IMR-90 (cell line): ENCODE results near the gene TBC1D24. TPM values are rescaled to one million over a fixed set of nuclear protein-coding genes. Genes with fewer than 3 reads are reported as not detected.

Source experiments
- ATAC-seq: fragments of 200-7000 bp; cut with Tn5 transposase; 2 replicates; pipeline ENCODE4 v1.9.1; 2020; ENCODE audit warnings: low read depth, mild to moderate bottlenecking, moderate library complexity
- BruUV-seq: library from RNA; stranded (reverse); fragments of 400-500 nt; replicated peaks from 2 replicates; lab custom pipeline; 2021; lab: Mats Ljungman, UMichigan
- CTCF ChIA-PET: fragments of 300-600 bp; formaldehyde crosslinking; extraction: SDS; loops from one replicate; lab custom pipeline; 2021; ENCODE audit warnings: antibody characterized with exemption; lab: Yijun Ruan, JAX
- POLR2A ChIA-PET: fragments of 300-600 bp; sonication (Branson Sonifier 250); formaldehyde crosslinking; loops from one replicate; lab custom pipeline; 2022; ENCODE audit warnings: antibody characterized with exemption; ENCODE audit not compliant: unreplicated experiment; lab: Charles Lee
- DNase-seq: peaks from one replicate; pipeline ENCODE4 v3.0.0; 2013
- H2AFZ ChIP-seq: replicated peaks from 2 replicates; pipeline ENCODE3; 2013; ENCODE audit warnings: low read length, mild to moderate bottlenecking; ENCODE audit not compliant: poor library complexity
- H2AK5ac ChIP-seq: 2 replicates; pipeline ENCODE4 v1.6.1; 2013; ENCODE audit warnings: low read depth, low read length, inconsistent platforms
- H2AK9ac ChIP-seq: replicated peaks from 2 replicates; pipeline ENCODE3; 2013; ENCODE audit warnings: mild to moderate bottlenecking, low read depth, low read length, moderate library complexity; ENCODE audit not compliant: poor library complexity
- H2BK120ac ChIP-seq: 2 replicates; pipeline ENCODE4 v1.6.1; 2013; ENCODE audit warnings: low read depth, low read length, inconsistent platforms
- H2BK15ac ChIP-seq: 3 replicates; pipeline ENCODE4 v1.6.1; 2013; ENCODE audit warnings: low read depth, low read length, inconsistent platforms
- H2BK20ac ChIP-seq: 2 replicates; pipeline ENCODE4 v1.6.1; 2013; ENCODE audit warnings: low read depth, mild to moderate bottlenecking, inconsistent platforms, low read length, moderate library complexity
- H2BK5ac ChIP-seq: 2 replicates; pipeline ENCODE4 v1.6.1; 2013; ENCODE audit warnings: mild to moderate bottlenecking, low read depth, low read length, inconsistent platforms; ENCODE audit not compliant: poor library complexity, severe bottlenecking
- H3K14ac ChIP-seq: replicated peaks from 2 replicates; pipeline ENCODE4 v1.6.1; 2013; ENCODE audit warnings: low read depth, low read length, inconsistent platforms
- H3K18ac ChIP-seq: 2 replicates; pipeline ENCODE4 v1.6.1; 2013; ENCODE audit warnings: low read depth, low read length, control low read depth
- H3K23ac ChIP-seq: 2 replicates; pipeline ENCODE4 v1.6.1; 2013; ENCODE audit warnings: low read depth, low read length, inconsistent platforms
- H3K27ac ChIP-seq: 2 replicates; pipeline ENCODE4 v1.5.1; 2013; ENCODE audit warnings: mild to moderate bottlenecking, control low read depth, low read length; ENCODE audit not compliant: insufficient read depth
- H3K27me3 ChIP-seq: 2 replicates; pipeline ENCODE4 v1.6.1; 2013; ENCODE audit warnings: low read length; ENCODE audit not compliant: control insufficient read depth, insufficient read depth
- H3K36me3 ChIP-seq: 2 replicates; pipeline ENCODE4 v1.6.1; 2013; ENCODE audit warnings: low read length, mixed read lengths; ENCODE audit not compliant: control insufficient read depth, insufficient read depth
- H3K4ac ChIP-seq: 2 replicates; pipeline ENCODE4 v1.6.1; 2013; ENCODE audit warnings: low read depth, low read length, inconsistent platforms
- H3K4me1 ChIP-seq: 2 replicates; pipeline ENCODE4 v1.6.1; 2013; ENCODE audit warnings: low read length, mixed read lengths; ENCODE audit not compliant: control insufficient read depth, insufficient read depth
- H3K4me2 ChIP-seq: 2 replicates; pipeline ENCODE4 v1.6.1; 2013; ENCODE audit warnings: low read depth, mild to moderate bottlenecking, control low read depth, low read length, moderate library complexity
- H3K4me3 ChIP-seq: 2 replicates; pipeline ENCODE4 v1.5.1; 2013; ENCODE audit warnings: low read depth, mild to moderate bottlenecking, control low read depth, low read length, moderate library complexity; ENCODE audit not compliant: insufficient read depth
- H3K56ac ChIP-seq: 2 replicates; pipeline ENCODE4 v1.6.1; 2013; ENCODE audit warnings: low read length, inconsistent platforms; ENCODE audit not compliant: insufficient read depth; ENCODE audit errors: extremely low read depth
- H3K79me1 ChIP-seq, 2 experiments: 2 replicates each; pipeline ENCODE4 v1.6.1; 2013; ENCODE audit warnings: low read length in 2 of 2, inconsistent platforms in 1 of 2, low read depth in 1 of 2
- H3K9ac ChIP-seq: 2 replicates; pipeline ENCODE4 v1.6.1; 2013; ENCODE audit warnings: low read depth, low read length, control low read depth
- H3K9me1 ChIP-seq: 2 replicates; pipeline ENCODE4 v1.6.1; 2013; ENCODE audit warnings: low read length, inconsistent platforms; ENCODE audit not compliant: insufficient read depth
- H3K9me3 ChIP-seq: 2 replicates; pipeline ENCODE4 v1.6.1; 2013; ENCODE audit warnings: low read length; ENCODE audit not compliant: control insufficient read depth, insufficient read depth
- H4K20me1 ChIP-seq: 2 replicates; pipeline ENCODE4 v1.6.1; 2013; ENCODE audit warnings: low read length, inconsistent platforms; ENCODE audit not compliant: insufficient read depth
- H4K5ac ChIP-seq: 2 replicates; pipeline ENCODE4 v1.6.1; 2013; ENCODE audit warnings: mild to moderate bottlenecking, low read depth, low read length, control low read depth
- H4K8ac ChIP-seq, 2 experiments: 2 replicates each; pipeline ENCODE4 v1.6.1; 2013; ENCODE audit warnings: low read depth in 2 of 2, low read length in 2 of 2, control low read depth in 1 of 2, inconsistent platforms in 1 of 2
- H4K91ac ChIP-seq: 2 replicates; pipeline ENCODE4 v1.6.1; 2013; ENCODE audit warnings: low read depth, low read length, inconsistent platforms; ENCODE audit not compliant: insufficient read depth
- CEBPB ChIP-seq: IDR thresholded peaks from 2 replicates; pipeline ENCODE4 v1.6.1; 2012; ENCODE audit warnings: low read depth, low read length, improper control_type of control experiment
- MAFK ChIP-seq: IDR thresholded peaks from 2 replicates; pipeline ENCODE4 v1.6.1; 2012; ENCODE audit warnings: low read depth, low read length, improper control_type of control experiment
- MXI1 ChIP-seq: IDR thresholded peaks from 2 replicates; pipeline ENCODE4 v1.6.1; 2012; ENCODE audit warnings: low read depth, mild to moderate bottlenecking, low read length, moderate library complexity, borderline replicate concordance
- POLR2A ChIP-seq: IDR thresholded peaks from 2 replicates; pipeline ENCODE4 v1.6.1; 2012; ENCODE audit warnings: mild to moderate bottlenecking, low read depth, low read length
- RAD21 ChIP-seq: IDR thresholded peaks from 2 replicates; pipeline ENCODE4 v1.6.1; 2012; ENCODE audit warnings: low read length, improper control_type of control experiment
- RFX5 ChIP-seq: IDR thresholded peaks from 2 replicates; pipeline ENCODE4 v1.8.0; 2012; ENCODE audit warnings: low read depth, mild to moderate bottlenecking, low read length, moderate library complexity
- WGBS, 2 experiments: methylation state at CpG; one replicate each; pipeline versions ENCODE4 v1.1.5 to v1.1.7; 2013; ENCODE audit warnings: missing lambda C conversion rate in 2 of 2; ENCODE audit not compliant: insufficient read length in 1 of 2; ENCODE audit errors: extremely low coverage in 2 of 2; 5-methylcytosine and 5-hydroxymethylcytosine counted together
- dilution Hi-C: fragments of 300-500 bp; cut with HindIII; formaldehyde crosslinking; loops from one replicate; pipeline ENCODE4 v1.14.3; 2018; ENCODE audit warnings: low sequenced_read_pairs; ENCODE audit not compliant: unreplicated experiment
- in situ Hi-C: fragments of 300-500 bp; cut with MboI; formaldehyde crosslinking; loops from 3 replicates; pipeline ENCODE4 v1.14.3; 2019; ENCODE audit warnings: low sequenced_read_pairs, inconsistent platforms, mixed read lengths
- intact Hi-C: fragments of 100-400 bp; cut with micrococcal nuclease; formaldehyde crosslinking; loops from 2 replicates; pipeline ENCODE4 v1.10.0; 2022
- polyA plus RNA-seq, 3 experiments: library from polyadenylated mRNA; depleted of rRNA; stranded (reverse); fragments of >200 nt; gene quantifications; 2 replicates each; pipeline ENCODE4 v1.2.3, GENCODE V29; 2012; ENCODE audit warnings: low replicate concordance in 1 of 3
- total RNA-seq: library from RNA; depleted of rRNA; stranded (reverse); fragments of >200 nt; gene quantifications from 2 replicates; pipeline ENCODE4 v1.2.3, GENCODE V29; 2012
- TF ChIP-seq, protein P1 (sequence below): fragments of 150-350 bp; IDR thresholded peaks from 2 replicates; pipeline ENCODE4 v1.6.1; 2017; ENCODE audit warnings: mild to moderate bottlenecking, antibody characterized with exemption, low read length, low read depth

TBC1D24 gene
- total and polyA plus RNA-seq, 2 of the 4 experiments (the other 2 are of a cell fraction), result 7.5 to 13.4 TPM

GRCh38 chr16:2487903-2488531 lies 13.1 kb downstream of the TBC1D24 start:
- ATAC-seq, result no peak
- Histone ChIP-seq H2AK9ac (peak overlapping the region; percentile 35), H3K56ac (no peak overlapping the region), H3K23ac (no peak overlapping the region), H4K8ac (no peak overlapping the region), H2AK5ac (no peak overlapping the region), H3K4me2 (no peak overlapping the region), H3K9ac (no peak overlapping the region; the same call in 1 of the 2 replicates), H4K5ac (no peak overlapping the region), H2AFZ (no peak overlapping the region), H4K91ac (no peak overlapping the region), H2BK5ac (no peak overlapping the region), H3K4ac (no peak overlapping the region), H3K27me3 (no peaks in the 10 kb centered on the region), H3K36me3 (peaks cover 2% of the 10 kb centered on the region; the same call in 1 of the 2 replicates), H2BK120ac (no peak overlapping the region), H3K9me3 (no peaks in the 10 kb centered on the region), H2BK15ac (no peak overlapping the region), H3K18ac (no peak overlapping the region), H3K27ac (no peak overlapping the region), H3K4me1 (peaks cover 20% of the 10 kb centered on the region), H4K20me1 (peaks cover 21% of the 10 kb centered on the region), H3K79me1 (peaks cover 30 to 70% of the 10 kb centered on the region in 2 experiments), H3K9me1 (peaks cover 7% of the 10 kb centered on the region; the same call in 1 of the 2 replicates), H3K14ac (no peak overlapping the region), H2BK20ac (no peak overlapping the region), H3K4me3 (no peak overlapping the region)
- intact Hi-C loops, result no loop called here
- DNase-seq, result no peak
- CTCF ChIA-PET, result no interaction called here
- in situ Hi-C loops, result no loop called here
- dilution Hi-C loops, result no loop called here
- BruUV-seq, result no TSS peak
- no CpG with 5 or more reads among the region's 15 CpGs for WGBS, 2 experiments
- POLR2A ChIA-PET, result interaction anchor here (0.6 kb wide), 1 partner anchor 17 kb away, joined by 8 read pairs; the partner anchor contains the start of gene NTN3
- TF ChIP-seq POLR2A, result no peak
- TF ChIP-seq MAFK, result no peak
- TF ChIP-seq MXI1, result no peak
- no peak for TF ChIP-seq RAD21
- TF ChIP-seq CEBPB, result no peak
- no peak for TF ChIP-seq RFX5
- TF ChIP-seq, protein P1, sequence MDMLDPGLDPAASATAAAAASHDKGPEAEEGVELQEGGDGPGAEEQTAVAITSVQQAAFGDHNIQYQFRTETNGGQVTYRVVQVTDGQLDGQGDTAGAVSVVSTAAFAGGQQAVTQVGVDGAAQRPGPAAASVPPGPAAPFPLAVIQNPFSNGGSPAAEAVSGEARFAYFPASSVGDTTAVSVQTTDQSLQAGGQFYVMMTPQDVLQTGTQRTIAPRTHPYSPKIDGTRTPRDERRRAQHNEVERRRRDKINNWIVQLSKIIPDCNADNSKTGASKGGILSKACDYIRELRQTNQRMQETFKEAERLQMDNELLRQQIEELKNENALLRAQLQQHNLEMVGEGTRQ, result no peak
